HCT116 (cell line): Measurements from ENCODE around the gene GGNBP2. TPM values are rescaled to one million over a fixed set of nuclear protein-coding genes. Genes with fewer than 3 reads are reported as not detected.
A peak's percentile ranks its signal among the peaks of the same experiment; 100 is the strongest.

ENCODE experiments used
- ATAC-seq: fragments of 200-7000 bp; cut with Tn5 transposase; 2 replicates; pipeline ENCODE4 v1.9.1; 2020; ENCODE audit warnings: mild to moderate bottlenecking, moderate library complexity
- BruUV-seq: library from RNA; stranded (reverse); fragments of 400-500 nt; replicated peaks from 2 replicates; lab custom pipeline; 2021; lab: Mats Ljungman, UMichigan
- CTCF ChIA-PET: fragments of 300-600 bp; sonication (Branson Sonifier 250); formaldehyde crosslinking; loops from one replicate; lab custom pipeline; 2021; ENCODE audit warnings: antibody characterized with exemption; lab: Charles Lee
- POLR2A ChIA-PET: fragments of 300-600, 350-600 bp; sonication (Branson Sonifier 250); formaldehyde crosslinking; loops from one replicate; lab custom pipeline; 2021; ENCODE audit warnings: antibody characterized with exemption; lab: Charles Lee
- RAD21 ChIA-PET, 2 experiments: fragments of 300-600 bp; sonication (Branson Sonifier 250); formaldehyde crosslinking; loops; one replicate each; lab custom pipeline; 2023; ENCODE audit warnings: low total read pairs in 2 of 2; ENCODE audit not compliant: uncharacterized antibody in 2 of 2, unreplicated experiment in 2 of 2, low non-redundant PET in 1 of 2; lab: Charles Lee
- DNase-seq: peaks from one replicate; pipeline ENCODE4 v3.0.0-alpha.2; 2010; ENCODE audit warnings: low read depth, low spot score
- H2AFZ ChIP-seq: fragments of 200-600 bp; shearing (Covaris generic), sonication (generic); 2 replicates; pipeline ENCODE4 v1.6.1; 2017; ENCODE audit warnings: low read depth, mixed run types, mixed read lengths, antibody characterized with exemption, low read length; ENCODE audit not compliant: poor library complexity, severe bottlenecking
- H3K27ac ChIP-seq: 2 replicates; pipeline ENCODE4 v1.5.1; 2012; ENCODE audit warnings: low read depth, low read length
- H3K27me3 ChIP-seq: fragments of 200-600 bp; sonication (generic); 2 replicates; pipeline ENCODE4 v1.6.1; 2016; ENCODE audit warnings: mixed run types, low read length, mixed read lengths; ENCODE audit not compliant: insufficient read depth
- H3K36me3 ChIP-seq, 2 experiments: fragments of 200-500 bp in 1 of 2; fragments of 200-600 bp in 1 of 2; sonication (Bioruptor generic) in 1 of 2; sonication (generic) in 1 of 2; 2 replicates each; pipeline versions ENCODE4 v1.5.1 to v1.6.1; 2014 to 2016; ENCODE audit warnings: low read length in 2 of 2, inconsistent platforms in 1 of 2, mixed read lengths in 1 of 2, mixed run types in 1 of 2; ENCODE audit not compliant: insufficient read depth in 2 of 2, control insufficient read depth in 1 of 2
- H3K4me1 ChIP-seq, 2 experiments: fragments of 200-600 bp in 1 of 2; sonication (generic) in 1 of 2; 2 replicates each; pipeline versions ENCODE4 v1.5.1 to v1.6.1; 2012 to 2017; ENCODE audit warnings: low read length in 2 of 2, inconsistent platforms in 1 of 2, mild to moderate bottlenecking in 1 of 2, mixed read lengths in 1 of 2, mixed run types in 1 of 2, moderate library complexity in 1 of 2; ENCODE audit not compliant: insufficient read depth in 2 of 2, control insufficient read depth in 1 of 2
- H3K4me2 ChIP-seq: fragments of 200-600 bp; sonication (generic); 2 replicates; pipeline ENCODE4 v1.6.1; 2017; ENCODE audit warnings: mixed run types, low read length, mixed read lengths
- H3K4me3 ChIP-seq, 2 experiments: fragments of 200-600 bp in 1 of 2; sonication (generic) in 1 of 2; replicated peaks in 1 of 2; 2 replicates each; pipeline ENCODE4 v1.5.1; 2011 to 2016; ENCODE audit warnings: low read length in 2 of 2, control low read depth in 1 of 2, low read depth in 1 of 2, mild to moderate bottlenecking in 1 of 2, mixed read lengths in 1 of 2, mixed run types in 1 of 2
- H3K79me2 ChIP-seq: fragments of 200-600 bp; sonication (generic); 2 replicates; pipeline ENCODE4 v1.6.1; 2017; ENCODE audit warnings: mild to moderate bottlenecking, mixed run types, low read length, moderate library complexity, mixed read lengths; ENCODE audit not compliant: insufficient read depth
- H3K9ac ChIP-seq: fragments of 200-600 bp; sonication (generic); 2 replicates; pipeline ENCODE4 v1.6.1; 2016; ENCODE audit warnings: low read length, mixed read lengths
- H3K9me2 ChIP-seq: fragments of 200-600 bp; sonication (generic), shearing (Covaris generic); 2 replicates; pipeline ENCODE4 v1.6.1; 2017; ENCODE audit warnings: mixed run types, mild to moderate bottlenecking, moderate library complexity; ENCODE audit not compliant: insufficient read depth
- H3K9me3 ChIP-seq, 2 experiments: fragments of 200-500 bp in 1 of 2; fragments of 200-600 bp in 1 of 2; sonication (Bioruptor generic) in 1 of 2; sonication (generic) in 1 of 2; 2 replicates each; pipeline ENCODE4 v1.6.1; 2014 to 2017; ENCODE audit warnings: low read length in 2 of 2, mixed read lengths in 2 of 2, inconsistent platforms in 1 of 2, low read depth in 1 of 2, mild to moderate bottlenecking in 1 of 2, mixed run types in 1 of 2, moderate library complexity in 1 of 2; ENCODE audit not compliant: control insufficient read depth in 1 of 2, insufficient read depth in 1 of 2
- H4K20me1 ChIP-seq: fragments of 200-600 bp; sonication (generic), shearing (Covaris generic); 2 replicates; pipeline ENCODE4 v1.6.1; 2017; ENCODE audit warnings: mixed run types, mild to moderate bottlenecking, moderate library complexity; ENCODE audit not compliant: insufficient read depth
- EGR1 ChIP-seq: IDR thresholded peaks from 2 replicates; pipeline ENCODE4 v1.6.1; 2012; ENCODE audit warnings: low read depth
- POLR2AphosphoS5 ChIP-seq: IDR thresholded peaks from 2 replicates; pipeline ENCODE4 v1.6.1; 2011; ENCODE audit warnings: mild to moderate bottlenecking, low read depth, low read length, moderate library complexity
- RAD21 ChIP-seq: IDR thresholded peaks from 2 replicates; pipeline ENCODE4 v1.6.1; 2012; ENCODE audit warnings: low read depth, mild to moderate bottlenecking
- intact Hi-C: fragments of 100-400 bp; cut with micrococcal nuclease; formaldehyde crosslinking; loops from 2 replicates; pipeline ENCODE4 v1.10.0; 2022
- total RNA-seq: library from RNA; stranded (reverse); gene quantifications from one replicate; pipeline ENCODE4 v1.2.1, GENCODE V29; 2021; ENCODE audit not compliant: unreplicated experiment
- TF ChIP-seq, protein P1 (sequence below), 3 experiments: fragments of 200-600 bp in 1 of 3; sonication (generic) in 1 of 3; IDR thresholded peaks in 2 of 3; conservative IDR thresholded peaks in 1 of 3; 2 replicates each; pipeline ENCODE4 v1.5.1; 2012 to 2017; ENCODE audit warnings: low read depth in 2 of 3, low read length in 2 of 3, antibody characterized with exemption in 1 of 3, borderline replicate concordance in 1 of 3, control low read depth in 1 of 3, mild to moderate bottlenecking in 1 of 3, mixed read lengths in 1 of 3, mixed run types in 1 of 3, moderate library complexity in 1 of 3; ENCODE audit not compliant: insufficient read depth in 1 of 3

GGNBP2 gene
- total RNA-seq, 1 experiment from 2014 or later, result 58.2 TPM

DNA sequence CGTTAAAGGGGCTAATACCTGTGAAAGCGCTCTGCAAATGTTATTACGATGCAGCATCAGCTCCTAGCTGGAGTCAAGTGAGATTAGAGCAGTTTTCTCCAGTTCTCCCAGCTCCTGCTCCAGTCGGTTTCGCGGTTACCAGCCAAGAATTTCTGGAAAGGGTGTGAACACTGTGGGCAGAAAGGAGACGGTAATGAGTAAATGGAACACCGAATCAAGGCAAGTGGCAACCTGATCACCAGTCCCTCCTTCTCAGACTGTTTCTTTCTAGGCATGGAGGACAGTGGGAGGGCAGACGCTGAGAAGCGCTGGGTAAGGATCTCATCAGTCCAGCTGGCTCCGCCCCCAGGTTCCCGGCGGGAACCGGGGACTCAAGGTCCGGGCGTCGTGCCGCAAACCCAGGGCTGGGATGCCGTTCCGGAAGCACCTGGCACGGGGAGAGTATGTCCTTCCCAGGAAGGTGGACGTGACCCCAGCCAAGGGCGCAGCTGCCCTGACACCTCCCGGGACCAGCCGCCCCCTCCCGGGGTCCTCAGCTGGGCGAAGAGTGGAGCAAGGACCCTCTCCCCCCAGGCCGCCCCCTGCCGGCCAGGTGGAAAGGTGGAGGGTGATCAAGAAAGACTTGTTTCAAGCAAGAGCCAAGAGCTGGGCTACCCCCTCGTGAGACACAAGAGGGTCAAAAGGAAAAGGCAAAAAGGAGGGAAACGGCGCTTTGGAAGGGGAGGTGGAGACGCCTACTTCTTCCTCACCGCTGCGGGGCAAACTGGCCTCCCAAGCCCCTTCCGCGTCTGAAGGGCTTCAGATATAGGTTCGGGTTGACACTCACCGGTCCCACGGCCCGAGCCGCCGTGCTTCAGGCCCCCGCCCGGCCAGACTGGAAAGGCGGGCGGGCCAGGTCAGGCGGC, 10.5 kb upstream of the GGNBP2 start:
- TF ChIP-seq POLR2AphosphoS5 (peak; percentile 27; the same call in 1 of the 2 replicates), EGR1 (0 out of 2 replicates have a peak, but pooled peaks have one; percentile 39), RAD21 (no peak)
- TF ChIP-seq, protein P1, sequence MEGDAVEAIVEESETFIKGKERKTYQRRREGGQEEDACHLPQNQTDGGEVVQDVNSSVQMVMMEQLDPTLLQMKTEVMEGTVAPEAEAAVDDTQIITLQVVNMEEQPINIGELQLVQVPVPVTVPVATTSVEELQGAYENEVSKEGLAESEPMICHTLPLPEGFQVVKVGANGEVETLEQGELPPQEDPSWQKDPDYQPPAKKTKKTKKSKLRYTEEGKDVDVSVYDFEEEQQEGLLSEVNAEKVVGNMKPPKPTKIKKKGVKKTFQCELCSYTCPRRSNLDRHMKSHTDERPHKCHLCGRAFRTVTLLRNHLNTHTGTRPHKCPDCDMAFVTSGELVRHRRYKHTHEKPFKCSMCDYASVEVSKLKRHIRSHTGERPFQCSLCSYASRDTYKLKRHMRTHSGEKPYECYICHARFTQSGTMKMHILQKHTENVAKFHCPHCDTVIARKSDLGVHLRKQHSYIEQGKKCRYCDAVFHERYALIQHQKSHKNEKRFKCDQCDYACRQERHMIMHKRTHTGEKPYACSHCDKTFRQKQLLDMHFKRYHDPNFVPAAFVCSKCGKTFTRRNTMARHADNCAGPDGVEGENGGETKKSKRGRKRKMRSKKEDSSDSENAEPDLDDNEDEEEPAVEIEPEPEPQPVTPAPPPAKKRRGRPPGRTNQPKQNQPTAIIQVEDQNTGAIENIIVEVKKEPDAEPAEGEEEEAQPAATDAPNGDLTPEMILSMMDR (IDR thresholded peaks at IDR 0.05 in 2 of 3, conservative IDR thresholded peaks at IDR 0.05 in 1 of 3; ENCODE audit: borderline replicate concordance in 1 of 3, insufficient read depth in 1 of 3, low read depth in 2 of 3, low read length in 2 of 3), result peak; percentile 52 to 81 (median 77); a peak in 5 of 6 replicates
- TF ChIP-seq, all 23 proteins: peak for 3
- intact Hi-C loops, result loop anchor here (1.0 kb wide), 1 partner anchor 11 kb away; no protein-coding TSS in a partner anchor
- Histone ChIP-seq H3K36me3 (peaks cover 23 to 50% of the 10 kb centered on the region in 2 experiments), H3K4me1 (peaks cover 8 to 29% of the 10 kb centered on the region in 2 experiments), H3K27me3 (no peaks in the 10 kb centered on the region), H3K27ac (peak overlapping the region; percentile 99), H3K9ac (peak overlapping the region; percentile 99), H3K9me3 (no peaks in the 10 kb centered on the region), H3K79me2 (peaks cover 75% of the 10 kb centered on the region), H2AFZ (no peak overlapping the region), H3K9me2 (no peaks in the 10 kb centered on the region), H4K20me1 (no peaks in the 10 kb centered on the region), H3K4me2 (peak overlapping the region; percentile 82), H3K4me3 (peak overlapping the region; percentile 63 to 90)
- DNase-seq (peak; percentile 67), ATAC-seq (peak; percentile 68)
- RAD21 ChIA-PET, result no interaction called here
- POLR2A ChIA-PET, result interaction anchor here (0.7 to 2.4 kb wide), 5 partner anchors 10 to 67 kb away, joined by 3 to 30 read pairs (median 5); partner anchors contain the start of genes GGNBP2 and MRM1
- CTCF ChIA-PET, result interaction anchor here (0.6 to 2.4 kb wide), 8 partner anchors 10 to 342 kb away, joined by 3 to 16 read pairs (median 4); partner anchors contain the start of genes GGNBP2 and MRM1
- no TSS peak for BruUV-seq
